ENCODE data around the gene IL25. TPM values are rescaled to one million over a fixed set of nuclear protein-coding genes. Genes with fewer than 3 reads are reported as not detected.

Gene IL25
- total and polyA plus RNA-seq, 2 of the 8 experiments (the other 6 are each of a cell fraction or from before 2014, with no cell fraction given): not detected

GRCh38 chr14:23406244-23406643 is 33.6 kb downstream of the IL25 start (continued):
- TF ChIP-seq SP2 (IDR thresholded peaks at IDR 0.05; ENCODE audit: low read length): no peak

All from H1 (cell line).